ENCODE measurements around the gene CCDC107.

CCDC107 gene

DNA sequence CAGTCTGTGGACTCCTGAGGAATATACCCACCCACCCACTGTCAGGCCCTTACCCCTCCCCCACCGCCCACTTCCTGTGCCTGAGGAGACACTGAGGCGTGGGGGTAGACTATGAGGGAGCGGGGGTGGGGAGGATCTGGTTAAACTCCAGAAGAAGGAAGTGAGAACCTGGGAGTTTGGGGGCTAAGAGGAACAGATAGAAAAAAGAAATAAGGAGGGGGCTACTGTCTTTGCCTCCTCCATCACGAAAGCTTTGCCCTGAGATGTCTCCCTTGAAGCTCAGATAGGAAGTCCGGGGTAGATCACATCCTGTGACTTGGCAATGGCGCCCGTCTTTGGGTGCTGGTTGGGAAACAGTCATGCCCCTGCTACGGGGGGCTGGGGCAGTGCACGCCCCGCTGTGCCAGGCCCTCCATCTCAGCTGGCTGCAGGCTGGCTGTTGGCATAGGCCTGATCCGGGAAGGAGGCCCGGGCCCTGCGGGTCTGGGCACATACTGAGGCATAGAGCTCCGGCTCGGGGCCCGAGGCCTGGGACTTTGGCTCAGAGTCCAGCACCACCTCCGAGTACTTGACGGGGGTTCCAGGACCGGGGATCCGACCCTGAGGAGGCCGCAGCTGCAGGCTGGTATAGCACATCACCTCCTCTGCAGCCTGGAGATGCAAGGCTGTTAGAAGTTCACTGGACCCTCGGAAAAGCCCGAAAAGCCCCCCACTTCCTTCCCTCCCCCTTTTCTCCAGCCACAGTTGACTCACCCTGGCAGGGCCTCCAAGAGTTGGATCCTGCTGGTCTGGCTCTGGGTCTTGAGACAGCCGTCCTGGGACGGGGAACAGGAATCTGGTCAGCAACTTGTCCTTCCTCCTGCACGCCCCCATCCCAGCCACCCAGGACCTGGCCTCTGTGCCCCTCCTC, 8.4 kb upstream of the CCDC107 start:
- DNase-seq: no peak
- TF ChIP-seq, protein P1, sequence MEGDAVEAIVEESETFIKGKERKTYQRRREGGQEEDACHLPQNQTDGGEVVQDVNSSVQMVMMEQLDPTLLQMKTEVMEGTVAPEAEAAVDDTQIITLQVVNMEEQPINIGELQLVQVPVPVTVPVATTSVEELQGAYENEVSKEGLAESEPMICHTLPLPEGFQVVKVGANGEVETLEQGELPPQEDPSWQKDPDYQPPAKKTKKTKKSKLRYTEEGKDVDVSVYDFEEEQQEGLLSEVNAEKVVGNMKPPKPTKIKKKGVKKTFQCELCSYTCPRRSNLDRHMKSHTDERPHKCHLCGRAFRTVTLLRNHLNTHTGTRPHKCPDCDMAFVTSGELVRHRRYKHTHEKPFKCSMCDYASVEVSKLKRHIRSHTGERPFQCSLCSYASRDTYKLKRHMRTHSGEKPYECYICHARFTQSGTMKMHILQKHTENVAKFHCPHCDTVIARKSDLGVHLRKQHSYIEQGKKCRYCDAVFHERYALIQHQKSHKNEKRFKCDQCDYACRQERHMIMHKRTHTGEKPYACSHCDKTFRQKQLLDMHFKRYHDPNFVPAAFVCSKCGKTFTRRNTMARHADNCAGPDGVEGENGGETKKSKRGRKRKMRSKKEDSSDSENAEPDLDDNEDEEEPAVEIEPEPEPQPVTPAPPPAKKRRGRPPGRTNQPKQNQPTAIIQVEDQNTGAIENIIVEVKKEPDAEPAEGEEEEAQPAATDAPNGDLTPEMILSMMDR (IDR thresholded peaks at IDR 0.05; ENCODE audit: low read depth, low read length): no peak
- no peak overlapping the region for H3K4me3 ChIP-seq (ENCODE audit: low read depth, low read length)
- no peaks in the 10 kb centered on the region for H3K4me1 ChIP-seq
- H3K27me3 ChIP-seq: no peaks in the 10 kb centered on the region
- H3K36me3 ChIP-seq: no peaks in the 10 kb centered on the region
- H3K9me3 ChIP-seq: no peaks in the 10 kb centered on the region

DNA sequence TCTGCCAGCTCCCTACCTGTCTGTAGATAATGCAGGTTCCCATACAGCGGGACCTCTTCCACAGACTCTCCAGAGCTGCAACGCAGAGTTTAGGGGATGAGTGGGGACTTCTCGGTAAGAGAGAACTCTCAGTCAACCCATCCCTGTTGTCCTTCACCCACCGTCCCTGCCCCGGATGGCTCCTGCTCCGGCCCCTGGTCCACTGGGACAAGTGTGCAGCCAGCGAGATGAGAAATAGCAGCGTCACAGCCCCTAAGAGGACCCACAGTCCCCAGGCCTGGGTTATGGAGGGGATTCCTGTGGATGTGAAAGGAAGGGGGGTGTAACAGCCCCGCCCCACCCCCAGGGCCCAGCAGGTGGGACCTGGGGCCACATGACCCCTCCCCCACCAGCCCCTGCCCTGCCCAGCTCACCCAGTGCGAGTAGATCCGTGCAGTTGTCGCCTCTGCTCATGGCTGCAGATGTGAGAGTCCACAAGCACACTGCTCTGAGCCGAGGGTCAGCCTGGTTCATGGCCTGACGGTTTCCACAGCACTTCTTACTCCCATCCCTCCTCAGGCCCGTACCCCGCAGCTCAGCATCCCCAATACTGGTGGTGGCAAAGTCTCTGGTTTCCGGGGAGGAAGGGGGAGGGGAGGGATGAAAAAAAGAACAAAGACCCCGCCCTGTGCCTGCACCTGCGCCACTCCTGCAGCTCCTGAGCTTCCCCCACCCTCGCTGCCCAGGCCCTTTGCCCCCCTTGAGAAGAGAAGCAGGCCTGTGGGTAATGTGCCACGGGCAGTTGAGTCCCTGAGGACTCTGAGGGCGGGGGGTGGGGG, 7.5 kb upstream of the CCDC107 start, which contains the start of gene SIT1:
Gene SIT1, minus strand, starts transcription at position 591 of the 818 bp plus-strand sequence. Its CDS starts 78 bp downstream, at position 513.
- H3K4me3 ChIP-seq (ENCODE audit: low read depth, low read length): no peak within 1 kb of the TSS

DNA sequence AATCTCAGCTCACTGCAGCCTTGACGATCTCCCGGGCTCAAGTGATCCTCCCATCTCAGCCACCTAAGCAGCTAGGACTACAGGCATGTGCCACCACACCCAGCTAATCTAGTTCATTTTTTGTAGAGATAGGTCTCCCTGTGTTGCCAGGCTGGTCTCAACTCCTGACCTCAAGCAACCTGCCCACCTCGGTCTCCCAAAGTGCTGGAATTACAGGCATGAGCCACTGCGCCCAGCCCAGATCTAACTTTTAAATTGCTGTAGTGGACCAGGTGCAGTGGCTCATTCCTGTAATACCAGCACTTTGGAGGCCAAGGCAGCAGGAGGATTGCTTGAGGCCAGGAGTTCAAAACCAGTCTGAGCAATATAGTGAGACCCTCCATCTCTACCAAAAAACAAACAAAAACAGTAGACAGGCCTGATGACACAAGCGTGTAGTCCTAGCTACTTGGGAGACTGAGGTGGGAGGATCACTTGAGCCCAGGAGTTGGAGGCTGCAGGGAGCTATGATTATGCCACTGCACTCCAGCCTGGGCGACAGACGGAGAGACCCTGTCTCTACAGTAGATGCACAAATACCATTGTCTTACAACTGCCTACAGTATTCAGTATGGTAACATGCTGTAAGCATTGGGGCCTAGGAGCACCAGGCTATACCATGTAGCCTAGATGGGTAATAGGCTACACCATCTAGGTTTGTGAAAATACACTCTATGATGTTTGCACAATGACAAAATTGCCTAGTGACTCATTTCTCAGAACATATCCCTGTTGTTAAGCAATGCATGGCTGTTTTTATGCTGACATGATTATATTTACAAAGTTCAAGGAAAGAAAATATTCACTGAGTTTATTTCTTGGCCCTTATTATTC, 5.9 kb upstream of the CCDC107 start:
- H3K4me3 ChIP-seq (ENCODE audit: low read depth, low read length): no peak overlapping the region
- H3K9me3 ChIP-seq: no peaks in the 10 kb centered on the region
- no peaks in the 10 kb centered on the region for H3K27me3 ChIP-seq
- TF ChIP-seq, protein P1 (IDR thresholded peaks at IDR 0.05; ENCODE audit: low read depth, low read length): no peak
- H3K4me1 ChIP-seq: no peaks in the 10 kb centered on the region
- no peak for DNase-seq
- H3K36me3 ChIP-seq: no peaks in the 10 kb centered on the region

More for the DNA sequence above, 7.5 kb upstream of the CCDC107 start, which contains the start of gene SIT1:
- Histone ChIP-seq H3K9me3 (no peaks in the 10 kb centered on the region), H3K27me3 (no peaks in the 10 kb centered on the region), H3K36me3 (no peaks in the 10 kb centered on the region), H3K4me1 (no peaks in the 10 kb centered on the region)
- DNase-seq: no peak
- TF ChIP-seq, protein P1 (IDR thresholded peaks at IDR 0.05; ENCODE audit: low read depth, low read length): no peak

DNA sequence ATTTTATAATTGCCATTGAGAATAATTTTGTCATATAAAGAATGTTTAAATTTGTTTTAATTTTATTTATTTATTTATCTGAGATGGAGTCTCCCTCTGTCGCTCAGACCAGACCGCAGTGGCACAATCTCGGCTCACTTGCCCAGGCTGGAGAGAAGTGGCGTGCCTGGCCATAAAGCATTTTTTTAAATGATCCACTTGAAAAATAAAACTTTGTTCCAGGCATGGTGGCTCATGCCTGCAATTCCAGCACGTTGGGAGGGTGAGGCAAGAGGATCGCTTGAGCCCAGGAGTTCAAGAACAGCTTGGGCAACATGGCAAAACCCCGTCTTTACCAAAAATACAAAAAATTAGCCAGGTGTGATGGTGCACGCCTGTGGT, 5.3 kb upstream of the CCDC107 start:
- TF ChIP-seq, protein P1 (IDR thresholded peaks at IDR 0.05; ENCODE audit: low read depth, low read length): no peak
- no peak for DNase-seq
- Histone ChIP-seq H3K27me3 (no peaks in the 10 kb centered on the region), H3K4me3 (ENCODE audit: low read depth, low read length) (no peak overlapping the region), H3K36me3 (no peaks in the 10 kb centered on the region), H3K4me1 (no peaks in the 10 kb centered on the region), H3K9me3 (no peaks in the 10 kb centered on the region)

DNA sequence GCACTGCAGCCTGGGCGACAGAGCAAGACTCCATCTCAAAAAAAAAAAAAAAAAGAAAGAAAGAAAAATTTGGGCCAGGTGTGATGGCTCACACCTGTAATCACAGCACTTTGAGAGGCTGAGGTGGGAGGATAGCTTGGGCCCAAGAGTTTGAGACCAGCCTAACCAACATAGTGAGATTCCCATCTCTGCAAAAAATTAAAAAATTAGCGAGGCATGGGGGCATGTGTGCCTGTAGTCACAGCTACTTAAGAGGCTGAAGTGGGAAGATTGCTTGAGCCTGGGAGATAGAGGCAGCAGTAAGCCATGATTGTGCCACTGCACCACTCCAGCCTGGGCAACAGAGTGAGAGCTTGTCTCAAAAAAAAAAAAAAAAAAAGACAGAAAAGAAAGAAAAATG, 4.5 kb upstream of the CCDC107 start:
- no peak for DNase-seq
- TF ChIP-seq, protein P1 (IDR thresholded peaks at IDR 0.05; ENCODE audit: low read depth, low read length): no peak
- H3K4me1 ChIP-seq: no peaks in the 10 kb centered on the region
- H3K4me3 ChIP-seq (ENCODE audit: low read depth, low read length): no peak overlapping the region
- H3K27me3 ChIP-seq: no peaks in the 10 kb centered on the region
- no peaks in the 10 kb centered on the region for H3K36me3 ChIP-seq
- H3K9me3 ChIP-seq: no peaks in the 10 kb centered on the region
